ENCODE measurements around the gene DIAPH1. TPM values are rescaled to one million over a fixed set of nuclear protein-coding genes. Genes with fewer than 3 reads are reported as not detected.

DIAPH1 gene
- polyA plus RNA-seq (2013, experiment 1 of 4) = 72.3 TPM
- polyA plus RNA-seq (2013, experiment 2 of 4) = 75.0 TPM
- 43.9 TPM for polyA plus RNA-seq (2013, experiment 3 of 4)
- polyA plus RNA-seq (2013, experiment 4 of 4) = 49.5 TPM

GRCh38 chr5:141618804-141619554 is at the start of gene DIAPH1:
DIAPH1 (minus strand) TSS chr5:141619000; CDS start chr5:141618914, 86 bp downstream.
- 3% methylated on average over 70 of the region's 70 CpGs for WGBS, 2 experiments
- Histone ChIP-seq H3K4me3 (ENCODE audit: insufficient read depth, low read depth, low read length) (peak within 1 kb of the TSS; percentile 51), H3K27me3 (ENCODE audit: control insufficient read depth, insufficient read depth, low read length, poor library complexity, severe bottlenecking) (no peaks in the 10 kb centered on the region), H3K9me3 (ENCODE audit: control insufficient read depth, low read length) (no peaks in the 10 kb centered on the region), H3K36me3 (ENCODE audit: control insufficient read depth, insufficient read depth, low read length) (no peaks in the 10 kb centered on the region), H3K27ac (ENCODE audit: insufficient read depth, low read depth, low read length, poor library complexity, severe bottlenecking) (peak within 1 kb of the TSS; percentile 66), H3K4me1 (ENCODE audit: control insufficient read depth, insufficient read depth, low read length) (peaks cover 15% of the 10 kb centered on the region)

DNA sequence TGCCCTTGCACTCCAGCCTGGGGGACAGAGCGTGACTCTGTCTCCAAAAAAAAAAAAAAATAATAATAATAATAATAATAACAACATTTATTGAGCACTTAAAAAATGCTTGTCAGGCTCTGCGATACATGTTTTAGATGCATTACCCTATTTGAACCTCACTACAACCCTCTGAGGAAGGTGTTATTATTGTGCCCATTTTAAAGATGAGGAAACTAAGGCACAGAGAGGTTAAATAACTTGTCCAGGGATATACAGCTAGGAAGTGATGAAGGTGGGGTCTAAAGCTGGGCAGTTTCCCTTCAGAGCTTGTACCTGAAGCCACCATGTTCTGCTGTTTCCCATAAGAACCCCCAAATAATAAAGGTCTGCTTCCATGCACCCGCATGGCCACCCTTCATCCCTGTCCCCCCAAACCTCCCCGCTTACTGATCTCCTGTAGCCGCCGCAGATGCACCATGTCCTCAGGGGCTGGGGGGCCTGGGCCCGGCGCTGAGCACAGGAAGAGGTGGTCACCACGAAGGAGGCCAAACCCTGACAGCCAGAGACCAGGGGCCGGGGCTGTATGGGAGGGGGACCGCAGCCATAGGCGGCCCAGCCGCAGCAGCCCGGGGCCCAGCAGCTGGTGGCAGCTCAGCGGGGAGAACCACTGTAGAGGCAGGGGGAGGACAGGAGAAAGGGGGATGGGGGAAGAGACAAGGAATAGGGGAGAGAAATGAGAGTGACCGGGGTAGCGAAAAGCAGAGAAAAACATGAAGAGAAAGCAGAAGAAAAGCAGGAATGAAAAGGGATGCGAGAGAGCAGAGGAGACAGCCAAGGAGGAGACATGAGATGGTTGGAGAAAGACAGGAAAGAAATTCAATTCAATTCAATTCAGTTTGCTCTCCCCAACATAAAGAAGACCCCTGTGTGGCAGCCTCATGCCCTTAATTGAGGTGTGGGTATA is 47.5 kb upstream of the DIAPH1 start:
- WGBS, 2 experiments = 72 to 73% methylated on average over 16 to 17 of the region's 18 CpGs
- no peaks in the 10 kb centered on the region for H3K9me3 ChIP-seq (ENCODE audit: control insufficient read depth, low read length)
- no peak overlapping the region for H3K27ac ChIP-seq (ENCODE audit: insufficient read depth, low read depth, low read length, poor library complexity, severe bottlenecking)
- H3K4me3 ChIP-seq (ENCODE audit: insufficient read depth, low read depth, low read length) = no peak overlapping the region
- H3K4me1 ChIP-seq (ENCODE audit: control insufficient read depth, insufficient read depth, low read length) = no peaks in the 10 kb centered on the region
- H3K27me3 ChIP-seq (ENCODE audit: control insufficient read depth, insufficient read depth, low read length, poor library complexity, severe bottlenecking) = no peaks in the 10 kb centered on the region
- H3K36me3 ChIP-seq (ENCODE audit: control insufficient read depth, insufficient read depth, low read length) = no peaks in the 10 kb centered on the region

DNA sequence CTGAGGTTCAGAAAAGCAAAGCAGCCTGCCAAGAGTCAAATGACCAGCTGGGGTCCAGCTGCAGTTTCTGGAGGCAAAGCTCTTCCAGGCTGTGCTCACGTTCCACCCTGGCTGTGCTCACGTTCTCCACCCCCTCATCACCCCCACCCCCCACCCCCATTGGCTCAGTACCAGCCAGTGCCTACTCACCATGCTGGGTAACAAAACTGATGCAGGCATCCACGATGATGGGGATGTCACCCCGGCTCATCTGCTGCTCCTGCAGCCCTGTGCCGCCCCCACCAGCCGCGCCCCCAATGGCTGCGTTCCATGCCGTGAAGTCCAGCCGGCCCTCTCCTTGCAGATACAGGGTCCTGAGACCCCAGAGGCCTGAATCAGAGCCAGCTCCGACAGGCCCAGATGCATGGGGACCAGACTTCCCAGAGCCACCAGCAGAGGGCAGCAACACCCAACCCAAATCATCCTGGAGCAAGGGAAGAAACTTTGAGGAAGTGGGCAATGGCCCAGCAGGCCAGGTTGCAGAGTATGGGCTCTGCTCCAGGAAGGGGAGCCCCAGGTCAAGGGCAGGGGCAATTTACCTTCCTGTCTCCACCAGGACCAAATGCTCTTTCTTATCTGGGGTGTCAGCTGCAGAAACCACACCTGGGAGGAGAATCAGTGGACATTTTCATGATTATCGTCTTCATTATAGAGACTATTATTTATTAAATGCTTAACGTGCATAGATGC is 46.1 kb upstream of the DIAPH1 start:
- WGBS, 2 experiments = 51 to 56% methylated on average over 13 of the region's 13 CpGs
- Histone ChIP-seq H3K9me3 (ENCODE audit: control insufficient read depth, low read length) (no peaks in the 10 kb centered on the region), H3K4me3 (ENCODE audit: insufficient read depth, low read depth, low read length) (no peak overlapping the region), H3K36me3 (ENCODE audit: control insufficient read depth, insufficient read depth, low read length) (no peaks in the 10 kb centered on the region), H3K27ac (ENCODE audit: insufficient read depth, low read depth, low read length, poor library complexity, severe bottlenecking) (no peak overlapping the region), H3K4me1 (ENCODE audit: control insufficient read depth, insufficient read depth, low read length) (no peaks in the 10 kb centered on the region), H3K27me3 (ENCODE audit: control insufficient read depth, insufficient read depth, low read length, poor library complexity, severe bottlenecking) (no peaks in the 10 kb centered on the region)

DNA sequence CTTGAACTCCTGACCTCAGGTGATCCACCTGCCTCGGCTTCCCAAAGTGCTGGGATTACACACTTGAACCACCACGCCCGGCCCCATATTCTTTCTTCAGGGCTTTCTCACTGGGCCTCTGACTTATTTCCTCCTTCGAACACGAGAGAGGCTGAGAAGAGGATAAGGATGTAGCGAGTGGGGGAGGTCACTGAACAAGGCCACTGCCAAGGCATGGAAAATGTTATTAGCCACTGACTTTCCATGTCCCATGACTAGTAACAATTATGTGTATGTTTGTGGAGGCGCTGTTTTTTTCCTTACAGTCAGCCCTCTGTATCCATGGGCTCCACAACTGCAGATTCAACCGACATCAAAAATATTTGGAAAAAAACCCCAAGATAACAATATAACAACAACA is 44.7 kb upstream of the DIAPH1 start:
- Histone ChIP-seq H3K27ac (ENCODE audit: insufficient read depth, low read depth, low read length, poor library complexity, severe bottlenecking) (no peak overlapping the region), H3K9me3 (ENCODE audit: control insufficient read depth, low read length) (no peaks in the 10 kb centered on the region), H3K4me3 (ENCODE audit: insufficient read depth, low read depth, low read length) (no peak overlapping the region), H3K27me3 (ENCODE audit: control insufficient read depth, insufficient read depth, low read length, poor library complexity, severe bottlenecking) (no peaks in the 10 kb centered on the region), H3K4me1 (ENCODE audit: control insufficient read depth, insufficient read depth, low read length) (no peaks in the 10 kb centered on the region), H3K36me3 (ENCODE audit: control insufficient read depth, insufficient read depth, low read length) (no peaks in the 10 kb centered on the region)
- 96 to 97% methylated on average over 8 of the region's 8 CpGs for WGBS, 2 experiments

- no peak overlapping the region for H3K27ac ChIP-seq (ENCODE audit: insufficient read depth, low read depth, low read length, poor library complexity, severe bottlenecking)
- no peak overlapping the region for H3K4me3 ChIP-seq (ENCODE audit: insufficient read depth, low read depth, low read length)
- H3K27me3 ChIP-seq (ENCODE audit: control insufficient read depth, insufficient read depth, low read length, poor library complexity, severe bottlenecking) = no peaks in the 10 kb centered on the region
- 91 to 93% methylated on average over 17 of the region's 17 CpGs for WGBS, 2 experiments
- H3K4me1 ChIP-seq (ENCODE audit: control insufficient read depth, insufficient read depth, low read length) = no peaks in the 10 kb centered on the region
- H3K36me3 ChIP-seq (ENCODE audit: control insufficient read depth, insufficient read depth, low read length) = no peaks in the 10 kb centered on the region
- no peaks in the 10 kb centered on the region for H3K9me3 ChIP-seq (ENCODE audit: control insufficient read depth, low read length)
Measured at GRCh38 chr5:141662028-141662427, 43.2 kb upstream of the DIAPH1 start.

- WGBS, 2 experiments = 87 to 93% methylated on average over 8 of the region's 8 CpGs
- Histone ChIP-seq H3K27ac (ENCODE audit: insufficient read depth, low read depth, low read length, poor library complexity, severe bottlenecking) (no peak overlapping the region), H3K4me3 (ENCODE audit: insufficient read depth, low read depth, low read length) (no peak overlapping the region), H3K36me3 (ENCODE audit: control insufficient read depth, insufficient read depth, low read length) (peaks cover 6% of the 10 kb centered on the region), H3K9me3 (ENCODE audit: control insufficient read depth, low read length) (no peaks in the 10 kb centered on the region), H3K27me3 (ENCODE audit: control insufficient read depth, insufficient read depth, low read length, poor library complexity, severe bottlenecking) (no peaks in the 10 kb centered on the region), H3K4me1 (ENCODE audit: control insufficient read depth, insufficient read depth, low read length) (no peaks in the 10 kb centered on the region)
Measured at GRCh38 chr5:141657937-141658545, 39.2 kb upstream of the DIAPH1 start.

DNA sequence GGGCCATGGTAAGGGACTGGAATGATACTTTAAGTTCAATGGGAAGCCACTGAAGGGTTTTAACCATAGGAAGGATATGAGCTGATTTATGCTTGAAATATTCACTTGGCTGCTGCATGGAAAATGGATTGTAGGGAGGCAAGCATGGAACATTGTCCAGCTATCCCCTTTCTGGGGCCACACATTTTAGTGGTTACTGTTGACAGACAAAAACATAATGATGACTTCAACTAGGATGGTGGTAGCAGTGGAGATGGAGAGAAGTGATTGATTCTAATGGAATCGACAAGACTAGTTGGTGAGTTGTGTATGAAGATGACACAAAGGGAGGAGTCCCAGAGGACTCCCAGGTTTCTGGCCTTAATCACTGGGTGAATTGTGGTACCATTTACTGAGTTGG is 38.6 kb upstream of the DIAPH1 start:
- H3K27me3 ChIP-seq (ENCODE audit: control insufficient read depth, insufficient read depth, low read length, poor library complexity, severe bottlenecking) = peaks cover 2% of the 10 kb centered on the region
- H3K4me1 ChIP-seq (ENCODE audit: control insufficient read depth, insufficient read depth, low read length) = no peaks in the 10 kb centered on the region
- H3K4me3 ChIP-seq (ENCODE audit: insufficient read depth, low read depth, low read length) = no peak overlapping the region
- peaks cover 6% of the 10 kb centered on the region for H3K36me3 ChIP-seq (ENCODE audit: control insufficient read depth, insufficient read depth, low read length)
- WGBS, 2 experiments = 93 to 96% methylated on average over 1 of the region's 1 CpG
- H3K27ac ChIP-seq (ENCODE audit: insufficient read depth, low read depth, low read length, poor library complexity, severe bottlenecking) = no peak overlapping the region
- H3K9me3 ChIP-seq (ENCODE audit: control insufficient read depth, low read length) = no peaks in the 10 kb centered on the region

GRCh38 chr5:141656396-141656795 is 37.6 kb upstream of the DIAPH1 start:
- H3K27me3 ChIP-seq (ENCODE audit: control insufficient read depth, insufficient read depth, low read length, poor library complexity, severe bottlenecking) = peaks cover 12% of the 10 kb centered on the region
- no peaks in the 10 kb centered on the region for H3K4me1 ChIP-seq (ENCODE audit: control insufficient read depth, insufficient read depth, low read length)
- H3K36me3 ChIP-seq (ENCODE audit: control insufficient read depth, insufficient read depth, low read length) = peaks cover 6% of the 10 kb centered on the region
- no peak overlapping the region for H3K27ac ChIP-seq (ENCODE audit: insufficient read depth, low read depth, low read length, poor library complexity, severe bottlenecking)
- no peaks in the 10 kb centered on the region for H3K9me3 ChIP-seq (ENCODE audit: control insufficient read depth, low read length)
- 93 to 94% methylated on average over 9 of the region's 9 CpGs for WGBS, 2 experiments
- no peak overlapping the region for H3K4me3 ChIP-seq (ENCODE audit: insufficient read depth, low read depth, low read length)

DNA sequence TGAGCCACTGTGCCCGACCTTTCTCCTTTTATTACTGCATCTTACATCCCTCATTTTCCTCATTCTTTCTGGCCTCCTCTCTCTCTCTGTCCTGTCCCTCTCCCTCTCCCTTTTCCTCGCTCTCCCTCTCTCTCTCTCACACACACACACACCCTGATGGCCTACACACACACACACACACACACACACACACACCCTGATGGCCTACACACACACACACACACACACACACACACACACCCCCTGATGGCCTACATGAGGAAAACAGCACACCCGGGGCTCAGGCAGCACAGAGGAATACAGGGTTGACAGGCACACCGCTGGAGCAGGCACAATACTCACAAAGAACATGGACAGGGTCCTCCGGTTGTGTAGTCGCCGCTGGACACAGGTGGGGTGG is 36.2 kb upstream of the DIAPH1 start:
- Histone ChIP-seq H3K9me3 (ENCODE audit: control insufficient read depth, low read length) (no peaks in the 10 kb centered on the region), H3K27ac (ENCODE audit: insufficient read depth, low read depth, low read length, poor library complexity, severe bottlenecking) (no peak overlapping the region), H3K36me3 (ENCODE audit: control insufficient read depth, insufficient read depth, low read length) (peaks cover 6% of the 10 kb centered on the region), H3K4me3 (ENCODE audit: insufficient read depth, low read depth, low read length) (no peak overlapping the region), H3K4me1 (ENCODE audit: control insufficient read depth, insufficient read depth, low read length) (no peaks in the 10 kb centered on the region), H3K27me3 (ENCODE audit: control insufficient read depth, insufficient read depth, low read length, poor library complexity, severe bottlenecking) (peaks cover 16% of the 10 kb centered on the region)
- WGBS, 2 experiments = 89 to 91% methylated on average over 7 of the region's 7 CpGs

All from ectodermal cell (in vitro differentiated cells).